HTERT RPE-1 (cell line): ENCODE results near the gene TMEM129.
"Not testable (repeated sequence)": the region's sequence is repeated elsewhere in the genome, so short reads cannot be mapped to it uniquely, and the experiment has no call there.

Experiments
- in situ Hi-C: fragments of 300-500 bp; cut with MboI; formaldehyde crosslinking; loops from 4 replicates; pipeline ENCODE4 v1.14.3; 2020; ENCODE audit warnings: low sequenced_read_pairs

TMEM129 gene

GRCh38 chr4:1701671-1702070 is 19.5 kb downstream of the TMEM129 start:
- in situ Hi-C loops: not testable (repeated sequence)

GRCh38 chr4:1695913-1696312 is 25.2 kb downstream of the TMEM129 start:
- in situ Hi-C loops: no loop called here

- in situ Hi-C loops: no loop called here
Observed at GRCh38 chr4:1693131-1693896, 27.8 kb downstream of the TMEM129 start.

GRCh38 chr4:1691737-1692373 is 29.3 kb downstream of the TMEM129 start:
- in situ Hi-C loops: no loop called here

DNA sequence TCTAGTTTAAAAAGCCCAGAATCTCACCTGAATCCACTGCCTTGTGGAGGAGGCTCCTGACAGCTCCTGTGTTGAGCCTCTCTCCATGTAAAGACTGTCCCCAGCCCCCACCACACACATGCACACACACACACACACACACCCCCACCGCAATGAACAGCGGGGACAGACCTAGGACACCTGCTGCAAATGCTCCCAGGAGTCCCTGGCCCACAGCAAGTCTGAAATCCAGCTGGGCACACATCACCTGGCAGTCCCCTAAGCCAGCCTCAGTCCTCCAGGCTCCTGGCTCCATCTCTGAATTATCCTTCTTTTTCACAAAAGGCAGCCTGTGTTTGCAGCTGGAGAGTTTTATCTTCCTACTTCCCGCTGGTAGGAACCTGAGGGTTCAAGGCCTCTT is 30.4 kb downstream of the TMEM129 start:
- in situ Hi-C loops: no loop called here

- in situ Hi-C loops: no loop called here
Observed at GRCh38 chr4:1686440-1687036, 34.6 kb downstream of the TMEM129 start.

GRCh38 chr4:1685235-1686150 is 35.6 kb downstream of the TMEM129 start:
- in situ Hi-C loops: no loop called here

GRCh38 chr4:1684506-1685234 is 36.5 kb downstream of the TMEM129 start:
- in situ Hi-C loops: no loop called here

GRCh38 chr4:1683736-1684505 is 37.2 kb downstream of the TMEM129 start, which contains the start of gene FAM53A:
Gene FAM53A, minus strand, starts transcription at chr4:1684313. Its CDS starts 15,572 bp downstream, at chr4:1668741.
- in situ Hi-C loops: no loop called here

DNA sequence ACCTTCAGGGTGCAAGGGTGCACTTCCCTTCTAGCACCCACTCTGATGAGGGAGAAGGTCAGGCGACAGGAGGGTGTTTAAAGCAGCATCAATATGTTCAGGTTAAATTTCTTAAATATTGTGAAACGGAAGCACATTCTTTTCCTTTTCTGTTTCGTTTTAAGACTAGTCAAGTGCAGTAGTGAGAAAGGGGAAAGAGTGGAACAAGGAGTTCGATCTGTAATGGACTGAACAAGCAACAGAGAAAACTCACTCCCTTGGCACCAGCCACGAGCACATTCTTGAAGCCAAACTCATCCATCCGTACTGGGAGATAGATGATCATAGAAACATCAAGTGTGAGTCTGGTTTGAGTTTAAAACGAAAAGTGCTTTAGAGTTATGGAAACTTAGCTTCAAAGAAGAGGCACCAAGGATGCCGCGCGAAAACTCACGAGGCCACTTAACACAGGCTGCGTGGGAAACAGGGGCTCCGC is 37.8 kb downstream of the TMEM129 start:
- in situ Hi-C loops: no loop called here

DNA sequence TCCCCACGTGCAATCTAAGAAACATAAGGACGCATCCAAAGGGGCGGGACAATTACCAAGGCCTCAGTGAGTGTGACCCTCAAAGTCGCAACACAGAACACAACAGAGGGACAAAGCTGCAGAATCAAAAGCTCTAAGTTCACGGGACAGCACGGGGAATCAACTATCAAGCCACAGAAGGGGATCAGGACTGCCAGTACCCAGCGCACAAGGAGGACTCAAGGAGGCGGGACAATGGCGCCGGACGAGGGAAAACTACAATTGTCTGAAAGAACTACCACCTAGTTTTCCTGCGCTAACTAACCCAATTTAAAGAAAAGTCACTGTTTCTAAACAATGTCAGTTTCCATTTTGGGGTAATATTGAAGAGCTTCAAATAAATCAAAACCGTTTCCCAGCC is 38.3 kb downstream of the TMEM129 start:
- in situ Hi-C loops: no loop called here

GRCh38 chr4:1678244-1678643 is 42.9 kb downstream of the TMEM129 start:
- in situ Hi-C loops: no loop called here

DNA sequence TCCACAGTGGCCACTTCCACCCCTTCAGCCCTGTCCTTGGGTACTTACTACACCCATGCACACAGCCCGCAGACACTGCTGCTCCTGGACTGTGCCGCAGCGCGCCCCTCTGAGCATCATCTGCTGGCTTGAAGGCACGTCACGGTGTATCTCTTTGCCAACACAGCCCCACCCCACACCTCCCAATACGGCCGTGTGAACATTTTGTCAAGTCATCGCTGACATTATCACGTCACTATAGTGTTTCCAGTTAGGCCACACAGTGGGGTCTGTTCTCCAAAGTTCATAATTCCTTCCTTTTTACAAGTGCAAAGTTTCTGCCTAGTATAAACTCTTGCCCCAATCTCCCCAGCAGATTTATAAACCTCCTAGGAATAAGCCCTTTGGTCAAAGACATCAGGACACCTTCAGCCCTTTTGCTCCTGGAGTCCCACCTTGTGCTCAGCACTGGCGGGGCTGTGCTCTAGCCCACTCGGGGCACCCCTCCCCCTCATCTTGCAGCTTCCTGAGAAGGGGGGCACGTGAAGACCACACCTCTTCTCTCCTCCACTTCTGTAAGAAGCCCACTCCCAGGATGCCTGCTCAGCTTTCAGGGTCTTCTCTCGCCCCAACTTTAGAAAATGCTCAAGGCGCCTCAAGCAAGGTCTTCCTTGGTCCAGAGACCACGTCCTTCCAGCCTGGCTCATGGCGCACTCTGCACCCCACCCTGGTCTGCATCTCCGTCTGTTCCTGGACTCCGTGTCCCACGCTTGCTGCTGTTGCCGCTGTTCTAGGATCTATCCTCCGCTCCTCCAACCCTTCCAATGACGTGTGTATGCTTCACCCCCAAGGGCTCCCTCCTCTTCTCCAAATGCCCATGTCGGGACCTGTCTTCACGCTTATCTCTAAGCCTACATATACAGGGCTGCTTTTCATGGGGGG is 44.3 kb downstream of the TMEM129 start:
- in situ Hi-C loops: no loop called here

- in situ Hi-C loops: no loop called here
Observed at GRCh38 chr4:1675802-1676137, 45.4 kb downstream of the TMEM129 start.

DNA sequence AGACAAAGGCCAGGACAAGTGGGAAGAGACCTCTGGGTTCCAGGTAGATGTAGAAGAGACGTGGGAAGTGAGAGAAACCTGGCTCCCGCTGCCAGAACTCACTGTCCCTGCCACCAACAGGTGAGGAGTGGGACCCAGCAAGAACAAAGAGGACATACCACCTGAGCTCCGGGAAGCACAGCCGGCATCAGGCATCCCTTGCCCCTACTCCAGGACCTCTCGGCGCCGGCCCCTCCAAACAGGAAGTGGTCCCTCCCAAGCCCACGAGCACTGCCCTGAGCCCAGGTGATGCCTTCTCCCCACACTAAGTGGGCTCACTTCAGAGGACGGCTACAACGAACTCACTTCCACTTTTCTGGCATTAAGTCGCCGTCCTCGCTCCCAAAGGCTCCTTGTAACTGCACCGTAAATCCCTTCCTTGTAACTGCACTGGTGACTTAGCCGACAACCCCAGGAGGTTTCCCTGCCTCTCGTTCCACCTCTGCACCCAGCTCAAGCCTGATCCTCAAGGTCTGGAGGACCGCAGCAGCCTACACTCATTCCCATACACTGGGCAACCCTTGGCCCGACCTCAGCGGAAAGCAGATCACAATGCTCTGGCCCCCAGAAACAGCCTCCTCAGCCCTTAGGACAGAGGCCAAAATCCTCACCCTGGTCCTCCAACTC is 45.9 kb downstream of the TMEM129 start:
- in situ Hi-C loops: no loop called here

GRCh38 chr4:1674682-1675081 is 46.4 kb downstream of the TMEM129 start:
- in situ Hi-C loops: no loop called here

DNA sequence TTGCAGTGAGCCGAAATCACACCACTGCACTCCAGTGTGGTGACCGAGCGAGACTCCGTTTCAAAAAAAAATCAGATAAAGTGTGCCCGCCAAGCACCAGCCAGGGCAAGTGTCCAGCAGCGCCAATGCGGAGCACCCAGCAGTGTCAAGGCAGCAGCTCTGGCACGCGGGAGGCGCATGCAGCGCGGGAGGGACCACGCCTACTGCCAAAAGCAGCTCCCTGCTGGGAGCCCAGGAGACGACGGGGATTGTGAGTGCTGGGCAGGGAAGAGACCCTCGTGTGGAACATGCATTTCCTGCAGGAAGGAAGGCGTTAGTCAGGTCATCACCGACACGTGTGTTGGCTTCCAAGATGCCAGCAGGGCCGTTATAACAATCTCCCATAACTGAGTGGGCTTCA is 47.5 kb downstream of the TMEM129 start:
- in situ Hi-C loops: no loop called here

DNA sequence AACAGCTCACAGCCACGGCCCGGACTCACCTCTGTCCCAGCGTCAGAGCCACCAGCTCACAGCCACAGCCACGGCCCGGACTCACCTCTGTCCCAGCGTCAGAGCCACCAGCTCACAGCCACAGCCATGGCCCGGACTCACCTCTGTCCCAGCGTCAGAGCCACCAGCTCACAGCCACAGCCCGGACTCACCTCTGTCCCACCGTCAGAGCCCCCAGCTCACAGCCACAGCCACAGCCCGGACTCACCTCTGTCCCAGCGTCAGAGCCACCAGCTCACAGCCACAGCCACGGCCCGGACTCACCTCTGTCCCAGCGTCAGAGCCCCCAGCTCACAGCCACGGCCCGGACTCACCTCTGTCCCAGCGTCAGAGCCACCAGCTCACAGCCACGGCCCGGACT is 50.1 kb downstream of the TMEM129 start:
- in situ Hi-C loops: not testable (repeated sequence)
